ENCODE measurements around the gene PCP4. TPM values are rescaled to one million over a fixed set of nuclear protein-coding genes. Genes with fewer than 3 reads are reported as not detected.

Gene PCP4
- polyA plus RNA-seq, 1 donor (not counting 4 experiments of a cell fraction or from before 2014, with no cell fraction given), result not detected

DNA sequence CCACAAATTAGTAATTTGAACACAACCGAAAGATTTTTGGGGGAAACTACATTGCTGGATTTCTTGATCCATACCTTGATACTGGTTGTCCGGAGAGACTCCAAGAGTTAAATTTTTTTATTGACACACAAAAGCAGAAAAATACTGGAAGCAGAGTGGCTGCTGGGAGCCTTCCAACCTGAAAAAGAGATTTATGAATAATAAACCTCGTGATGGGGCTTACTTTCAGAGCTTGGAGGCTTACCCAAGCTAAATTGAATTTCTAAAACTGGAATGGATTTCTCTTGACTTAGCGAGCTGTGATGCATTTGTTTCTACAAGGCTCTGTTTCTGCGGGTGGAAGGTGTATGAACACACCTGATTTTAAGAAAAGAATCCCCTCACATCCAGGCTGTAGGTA, 35.7 kb downstream of the PCP4 start:
- Histone ChIP-seq H3K4me3 (ENCODE audit: control insufficient read depth in 2 of 3, extremely low read depth in 1 of 3, insufficient read depth in 2 of 3, low read depth in 1 of 3, low read length in 3 of 3) (no peak overlapping the region), H3K79me2 (ENCODE audit: control insufficient read depth, insufficient read depth, low read length) (no peaks in the 10 kb centered on the region), H3K36me3 (ENCODE audit: control insufficient read depth in 2 of 2, extremely low read depth in 1 of 2, insufficient read depth in 2 of 2, low read length in 2 of 2) (no peaks in the 10 kb centered on the region), H3K9me1 (ENCODE audit: control insufficient read depth, extremely low read depth, insufficient read depth, low read length) (no peaks in the 10 kb centered on the region), H3K9me3 (ENCODE audit: control insufficient read depth, low read depth, low read length) (no peaks in the 10 kb centered on the region), H3K27ac (ENCODE audit: control insufficient read depth, insufficient read depth, low read length) (no peak overlapping the region), H3K9ac (ENCODE audit: control insufficient read depth, extremely low read depth, insufficient read depth, low read length) (no peak overlapping the region), H4K20me1 (ENCODE audit: control insufficient read depth, extremely low read depth, insufficient read depth, low read length) (no peaks in the 10 kb centered on the region), H3K4me2 (ENCODE audit: control insufficient read depth, extremely low read depth, insufficient read depth, low read depth, low read length) (no peak overlapping the region), H3K27me3 (ENCODE audit: control insufficient read depth, extremely low read depth, insufficient read depth, low read length) (no peaks in the 10 kb centered on the region), H2AFZ (ENCODE audit: control insufficient read depth, low read length) (no peak overlapping the region), H3K4me1 (ENCODE audit: control insufficient read depth, extremely low read depth, insufficient read depth, low read length) (no peaks in the 10 kb centered on the region)
- dilution Hi-C loops (cut with MboI; ENCODE audit: extremely low pct_ligation_motif_present, low sequenced_read_pairs), result no loop called here
- FAIRE-seq, result no peak
- no peak for DNase-seq (ENCODE audit: low read depth, low spot score)
- no peak for TF ChIP-seq EZH2 (IDR thresholded peaks at IDR 0.05; ENCODE audit: low read length)

- H3K79me2 ChIP-seq (ENCODE audit: control insufficient read depth, insufficient read depth, low read length), result no peaks in the 10 kb centered on the region
- no peak for DNase-seq (ENCODE audit: low read depth, low spot score)
Measured at GRCh38 chr21:39904457-39904856, 37.2 kb downstream of the PCP4 start.

More at GRCh38 chr21:39904457-39904856, 37.2 kb downstream of the PCP4 start:
- no peak overlapping the region for H3K9ac ChIP-seq (ENCODE audit: control insufficient read depth, extremely low read depth, insufficient read depth, low read length)
- H3K4me1 ChIP-seq (ENCODE audit: control insufficient read depth, extremely low read depth, insufficient read depth, low read length), result no peaks in the 10 kb centered on the region
- H3K27ac ChIP-seq (ENCODE audit: control insufficient read depth, insufficient read depth, low read length), result no peak overlapping the region
- no peak overlapping the region for H3K4me2 ChIP-seq (ENCODE audit: control insufficient read depth, extremely low read depth, insufficient read depth, low read depth, low read length)
- FAIRE-seq, result no peak
- H3K36me3 ChIP-seq (ENCODE audit: control insufficient read depth in 2 of 2, extremely low read depth in 1 of 2, insufficient read depth in 2 of 2, low read length in 2 of 2), result no peaks in the 10 kb centered on the region
- no peaks in the 10 kb centered on the region for H4K20me1 ChIP-seq (ENCODE audit: control insufficient read depth, extremely low read depth, insufficient read depth, low read length)
- no peak overlapping the region for H2AFZ ChIP-seq (ENCODE audit: control insufficient read depth, low read length)
- H3K27me3 ChIP-seq (ENCODE audit: control insufficient read depth, extremely low read depth, insufficient read depth, low read length), result no peaks in the 10 kb centered on the region
- no peak for TF ChIP-seq EZH2 (IDR thresholded peaks at IDR 0.05; ENCODE audit: low read length)
- TF ChIP-seq, protein P1, sequence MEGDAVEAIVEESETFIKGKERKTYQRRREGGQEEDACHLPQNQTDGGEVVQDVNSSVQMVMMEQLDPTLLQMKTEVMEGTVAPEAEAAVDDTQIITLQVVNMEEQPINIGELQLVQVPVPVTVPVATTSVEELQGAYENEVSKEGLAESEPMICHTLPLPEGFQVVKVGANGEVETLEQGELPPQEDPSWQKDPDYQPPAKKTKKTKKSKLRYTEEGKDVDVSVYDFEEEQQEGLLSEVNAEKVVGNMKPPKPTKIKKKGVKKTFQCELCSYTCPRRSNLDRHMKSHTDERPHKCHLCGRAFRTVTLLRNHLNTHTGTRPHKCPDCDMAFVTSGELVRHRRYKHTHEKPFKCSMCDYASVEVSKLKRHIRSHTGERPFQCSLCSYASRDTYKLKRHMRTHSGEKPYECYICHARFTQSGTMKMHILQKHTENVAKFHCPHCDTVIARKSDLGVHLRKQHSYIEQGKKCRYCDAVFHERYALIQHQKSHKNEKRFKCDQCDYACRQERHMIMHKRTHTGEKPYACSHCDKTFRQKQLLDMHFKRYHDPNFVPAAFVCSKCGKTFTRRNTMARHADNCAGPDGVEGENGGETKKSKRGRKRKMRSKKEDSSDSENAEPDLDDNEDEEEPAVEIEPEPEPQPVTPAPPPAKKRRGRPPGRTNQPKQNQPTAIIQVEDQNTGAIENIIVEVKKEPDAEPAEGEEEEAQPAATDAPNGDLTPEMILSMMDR (optimal IDR thresholded peaks at IDR 0.05 in 1 of 3, IDR thresholded peaks at IDR 0.05 in 1 of 3, conservative IDR thresholded peaks at IDR 0.05 in 1 of 3; ENCODE audit: extremely low read depth in 1 of 3, insufficient read depth in 2 of 3, low read length in 3 of 3), result no peak
- no peak overlapping the region for H3K4me3 ChIP-seq (ENCODE audit: control insufficient read depth in 2 of 3, extremely low read depth in 1 of 3, insufficient read depth in 2 of 3, low read depth in 1 of 3, low read length in 3 of 3)
- H3K9me1 ChIP-seq (ENCODE audit: control insufficient read depth, extremely low read depth, insufficient read depth, low read length), result no peaks in the 10 kb centered on the region
- H3K9me3 ChIP-seq (ENCODE audit: control insufficient read depth, low read depth, low read length), result no peaks in the 10 kb centered on the region
- dilution Hi-C loops (cut with MboI; ENCODE audit: extremely low pct_ligation_motif_present, low sequenced_read_pairs), result no loop called here

Data from keratinocyte (primary cell).